Stimulated activated CD4-positive, alpha-beta T cell treated with anti-CD3 and anti-CD28 coated beads, Interleukin-12 subunit alpha, Interleukin-12 subunit beta, amount 100 ng/mL, for 4 hours (primary cell): Measurements from ENCODE around the gene LMNTD1.
"Not testable (repeated sequence)": the region's sequence is repeated elsewhere in the genome, so short reads cannot be mapped to it uniquely, and the experiment has no call there.

ENCODE experiments used
- DNase-seq: peaks from one replicate; pipeline ENCODE4 v3.0.0-alpha.2; 2020

LMNTD1 gene, protein sequence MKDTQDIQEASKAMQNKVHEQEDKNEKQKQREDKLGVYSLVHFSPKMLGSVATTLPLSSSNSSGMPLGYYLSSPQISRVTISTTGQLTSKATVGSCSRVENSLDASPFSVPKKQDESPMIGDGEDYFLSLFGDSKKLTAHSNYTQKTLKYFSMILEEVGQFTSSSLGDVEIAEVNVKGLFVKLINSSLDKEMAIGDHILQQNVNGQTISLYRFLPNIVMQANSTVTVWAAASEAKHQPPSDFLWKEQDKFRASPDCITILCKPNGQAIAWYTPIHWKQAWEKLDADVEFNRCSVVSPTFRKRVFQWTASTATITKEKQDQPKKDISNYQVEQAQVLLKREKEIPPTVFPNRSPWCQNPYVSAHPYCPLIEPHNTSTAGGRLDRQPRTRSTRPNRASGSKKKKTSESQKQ

DNA sequence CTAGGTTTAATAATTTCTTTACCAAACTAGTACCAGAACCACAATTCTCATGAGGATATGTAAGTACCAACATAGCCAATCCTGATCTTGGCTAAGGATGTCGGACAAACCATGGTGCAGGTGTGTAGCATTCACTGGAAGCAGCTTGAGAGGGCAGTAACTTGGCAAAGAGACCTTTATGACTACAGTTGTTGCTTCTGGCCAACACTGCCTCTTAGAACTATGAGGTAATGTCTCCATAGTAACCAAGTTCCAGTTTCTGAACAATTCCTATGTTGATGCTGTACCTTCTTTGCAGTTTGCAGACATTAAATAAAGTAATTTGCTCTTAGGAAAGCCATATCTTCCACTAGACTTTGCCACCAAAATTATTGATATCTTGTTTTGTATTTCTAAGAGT lies at the start of gene LMNTD1:
LMNTD1 (minus strand) TSS at position 186 of the 400 bp plus-strand sequence. CDS start 324 bp downstream, outside the sequence.
- DNase-seq = no peak

DNA sequence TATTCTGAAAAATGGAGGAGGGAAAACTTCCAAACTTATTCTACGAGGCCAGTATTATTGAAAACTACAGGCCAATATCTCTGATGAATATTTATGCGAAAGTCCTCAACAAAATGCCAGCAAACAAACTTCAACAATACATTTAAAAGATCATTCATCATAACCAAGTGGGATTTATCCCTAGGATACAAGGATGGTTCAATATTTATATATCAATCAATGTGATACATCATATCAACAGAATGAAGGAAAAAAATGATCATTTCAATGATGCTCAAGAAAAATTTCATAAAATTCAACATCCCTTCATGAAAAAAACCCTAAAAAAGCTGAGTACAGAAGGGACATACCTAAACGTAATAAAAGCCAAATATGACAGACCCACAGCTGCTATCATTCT lies 45.9 kb upstream of the LMNTD1 start:
- no peak for DNase-seq

DNA sequence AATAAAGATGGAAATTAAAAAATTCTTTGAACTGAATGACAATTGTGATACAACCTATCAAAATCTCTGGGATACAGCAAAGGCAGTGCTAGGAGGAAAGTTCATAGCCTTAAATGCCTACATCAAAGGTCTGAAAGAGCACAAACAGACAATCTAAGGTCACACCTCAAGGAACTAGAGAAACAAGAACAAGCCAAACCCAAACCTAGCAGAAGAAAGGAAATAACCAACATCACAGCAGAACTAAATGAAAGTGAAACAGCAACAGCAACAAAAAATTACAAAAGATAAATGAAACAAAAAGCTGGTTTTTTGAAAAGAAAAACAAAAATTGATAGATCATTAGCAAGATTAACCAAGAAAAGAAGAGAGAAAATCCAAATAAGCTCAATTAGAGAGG lies 42.4 kb upstream of the LMNTD1 start:
- not testable (repeated sequence) for DNase-seq

DNA sequence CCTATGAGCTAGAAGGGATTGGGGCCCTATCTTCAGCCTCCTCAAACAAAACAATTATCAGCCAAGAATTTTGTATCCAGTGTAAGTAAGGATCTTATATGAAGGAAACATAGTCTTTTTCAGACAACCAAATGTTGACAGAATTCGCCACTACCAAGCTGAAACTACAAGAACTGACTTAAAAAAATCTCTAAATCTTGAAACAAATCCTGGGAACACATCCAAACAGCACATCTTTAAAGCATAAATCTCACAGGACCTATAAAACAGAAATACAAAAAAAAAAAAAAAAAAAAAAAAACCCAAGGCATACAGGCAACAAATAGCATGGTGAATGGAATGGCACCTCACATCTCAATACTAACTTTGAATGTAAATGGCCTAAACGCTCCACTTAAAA lies 41.3 kb upstream of the LMNTD1 start:
- DNase-seq = no peak

DNA sequence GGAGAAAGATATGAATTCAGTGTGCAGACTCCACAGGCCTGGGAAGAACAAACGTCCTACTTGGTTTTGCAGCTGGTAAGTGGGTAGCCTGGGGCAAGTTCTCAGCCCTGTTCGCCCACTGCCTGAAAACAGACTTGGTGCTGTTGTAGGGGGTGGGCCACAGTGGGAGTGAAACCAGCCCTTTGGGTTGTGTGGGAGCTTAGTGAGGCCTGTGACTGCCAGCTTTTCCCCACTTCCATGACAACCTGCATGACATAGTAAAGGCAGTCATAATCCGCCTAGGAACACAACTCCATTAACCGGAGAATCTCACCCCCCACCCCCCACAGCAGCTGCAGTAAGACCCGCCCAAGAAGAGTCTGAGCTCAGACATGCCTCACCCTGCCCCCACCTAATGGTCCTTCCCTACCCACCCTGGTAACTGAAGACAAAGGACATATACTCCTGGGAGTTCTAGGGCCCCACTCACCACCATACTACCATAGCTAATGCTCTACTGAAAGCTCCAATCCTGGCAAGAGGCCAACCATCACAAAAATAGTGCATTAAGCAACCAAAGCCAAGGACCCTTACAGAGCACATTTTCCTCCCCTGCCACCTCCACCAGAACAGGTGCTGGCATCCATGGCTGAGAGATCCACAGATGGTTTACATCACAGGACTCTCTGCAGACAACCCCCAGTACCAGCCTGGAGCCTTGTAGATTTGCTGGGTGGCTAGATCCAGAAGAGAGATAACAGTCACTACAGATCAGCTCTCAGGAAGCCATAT lies 39.8 kb upstream of the LMNTD1 start:
- no peak for DNase-seq

DNA sequence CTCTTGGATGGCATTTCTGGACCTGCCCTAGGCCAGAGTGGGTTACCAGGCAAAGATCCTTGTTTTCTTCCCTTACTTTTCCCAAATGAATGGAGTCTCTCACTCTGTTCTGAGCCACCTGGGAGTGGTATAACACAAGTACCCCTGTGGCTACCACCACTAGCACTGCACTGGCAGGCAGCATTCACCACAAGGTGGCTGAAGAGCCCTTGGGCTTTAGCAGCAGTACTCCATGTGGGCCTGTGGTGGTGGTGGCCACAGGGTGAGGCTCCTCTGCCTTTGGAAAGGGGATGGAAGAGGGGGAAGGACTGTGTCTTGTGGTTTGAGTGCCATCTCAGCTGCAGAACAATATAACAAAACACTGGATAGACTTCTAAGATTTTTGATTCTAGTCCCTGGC lies 38.1 kb upstream of the LMNTD1 start:
- no peak for DNase-seq

DNA sequence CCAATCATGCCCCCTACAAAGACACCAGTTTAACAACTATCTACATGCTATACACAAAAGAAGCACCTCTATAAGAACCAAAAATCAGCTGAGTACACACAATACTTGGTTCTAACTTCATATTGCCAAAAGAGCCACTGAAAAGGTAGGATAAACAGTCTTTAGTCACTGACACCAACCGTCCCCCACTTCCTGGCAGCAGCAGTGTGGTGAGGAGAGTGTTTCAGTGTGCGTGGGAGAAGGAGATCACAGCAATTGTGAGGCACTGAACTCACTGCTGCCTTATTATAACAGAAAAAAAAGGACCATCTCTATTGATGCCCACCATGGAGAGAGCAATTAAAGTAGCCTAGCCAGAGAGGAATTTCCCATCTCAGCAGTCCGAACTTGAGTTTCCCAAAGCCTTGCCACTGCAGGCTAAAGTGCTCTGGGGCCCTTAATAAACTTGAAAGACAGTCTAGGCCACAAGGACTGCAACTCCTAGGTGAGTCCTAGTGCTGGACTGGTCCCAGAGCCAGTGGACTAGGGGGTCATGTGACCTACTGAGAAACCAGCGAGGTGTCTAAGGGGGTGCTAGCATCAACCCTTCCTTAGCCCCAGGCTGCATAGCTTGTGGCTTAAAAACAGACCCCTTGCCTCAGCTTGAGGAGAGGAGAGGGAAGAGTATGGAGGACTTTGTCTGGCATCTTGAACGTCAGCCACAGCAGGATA lies 37.1 kb upstream of the LMNTD1 start:
- DNase-seq = no peak

DNA sequence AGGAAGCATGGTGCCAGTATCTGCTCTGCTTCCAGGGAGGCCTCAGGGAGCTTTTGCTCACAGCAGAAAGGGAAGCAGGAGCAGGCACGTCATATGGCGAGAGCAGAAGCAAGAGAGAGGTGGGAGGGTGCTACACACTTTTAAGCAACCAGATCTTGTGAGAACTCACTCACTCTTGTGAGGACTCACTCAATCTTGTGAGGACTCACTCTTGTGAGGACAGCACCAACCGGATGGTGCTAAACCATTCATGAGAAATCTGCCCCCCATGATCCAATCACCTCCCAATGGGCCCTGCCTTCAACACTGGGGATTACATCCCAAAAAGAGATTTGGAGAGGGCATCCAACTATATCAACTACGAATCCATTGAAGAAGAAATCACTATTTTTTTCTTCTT lies 34.3 kb upstream of the LMNTD1 start:
- no peak for DNase-seq

DNA sequence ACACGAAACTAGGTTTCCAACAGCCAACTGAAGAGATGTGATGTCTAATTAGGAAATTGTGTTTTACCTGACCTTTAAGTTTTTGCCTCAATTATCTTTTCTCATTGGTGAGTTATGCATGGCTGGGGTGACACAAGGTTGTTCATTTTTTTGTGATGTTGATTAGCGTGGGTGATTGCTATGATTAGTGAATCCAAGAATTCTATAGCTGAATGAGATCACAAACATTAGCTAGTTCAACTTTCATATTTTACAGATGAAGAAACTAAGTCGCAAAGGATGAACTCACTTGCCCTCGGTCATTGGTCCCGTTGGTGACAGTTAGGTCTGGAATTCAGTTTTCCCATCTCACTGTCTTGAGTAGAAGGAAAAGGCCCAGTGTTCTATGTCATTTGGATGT lies 32.6 kb upstream of the LMNTD1 start:
- no peak for DNase-seq

DNA sequence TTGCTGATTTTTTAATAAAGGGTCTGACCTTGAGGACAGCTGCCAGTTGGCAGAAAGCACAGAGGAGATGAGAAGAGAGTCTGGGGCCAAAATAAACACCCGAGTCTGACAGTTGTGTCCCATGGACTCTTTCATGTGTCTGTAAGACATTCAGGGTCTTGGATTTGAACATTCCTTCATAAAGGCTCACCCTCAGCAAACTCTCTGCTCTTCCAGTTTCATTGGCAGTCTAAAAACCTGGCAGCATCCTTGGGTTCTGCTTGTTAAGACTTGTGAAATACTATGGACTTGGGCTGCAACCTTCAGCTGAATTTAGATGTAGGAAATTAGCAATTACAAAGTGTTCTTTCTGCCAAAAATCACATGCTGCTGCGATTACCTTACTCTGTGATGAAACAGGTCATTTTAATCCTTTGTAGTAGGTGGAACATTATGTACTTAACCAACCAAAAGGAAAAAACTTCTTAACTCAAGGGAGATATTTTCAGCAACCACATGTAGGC lies 32.0 kb upstream of the LMNTD1 start:
- DNase-seq = no peak

DNA sequence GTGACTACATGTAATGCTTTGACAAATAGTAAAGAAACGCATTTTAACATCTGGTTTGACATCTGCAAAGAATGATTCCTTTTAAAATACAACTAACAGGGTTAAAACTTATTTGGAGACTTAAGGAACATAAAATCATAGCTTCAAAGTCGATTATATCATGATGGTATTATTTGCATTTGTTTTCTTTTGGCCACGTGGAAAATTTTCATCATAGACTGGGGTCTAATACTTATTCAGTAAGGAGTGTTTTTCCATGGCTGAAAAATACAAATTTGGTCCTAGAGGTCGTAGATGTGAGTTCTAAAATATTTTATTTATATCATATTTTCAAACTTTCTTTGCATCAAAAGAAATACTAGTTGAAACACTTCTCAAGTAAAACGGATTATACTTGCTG lies 31.5 kb upstream of the LMNTD1 start:
- DNase-seq = no peak

DNA sequence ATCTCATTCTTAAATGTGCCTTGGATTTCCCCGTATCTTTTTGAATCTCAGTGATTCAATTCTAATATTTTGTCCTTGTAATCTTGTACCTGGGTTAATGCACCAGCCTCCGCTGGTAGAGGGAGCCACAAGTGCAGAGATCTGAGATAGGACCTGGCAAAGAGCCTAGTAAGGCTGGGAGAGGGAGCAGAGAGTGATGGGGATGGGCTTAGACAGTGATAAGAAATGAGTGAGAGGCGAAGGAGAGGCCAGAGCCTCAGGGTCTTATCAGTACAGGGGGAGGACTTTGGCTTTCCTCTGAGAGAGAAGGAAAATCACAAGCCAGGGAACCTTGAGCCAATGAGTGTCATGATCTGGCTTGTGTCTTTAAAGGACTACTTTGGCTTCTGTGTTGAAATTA lies 30.5 kb upstream of the LMNTD1 start:
- DNase-seq = no peak

DNA sequence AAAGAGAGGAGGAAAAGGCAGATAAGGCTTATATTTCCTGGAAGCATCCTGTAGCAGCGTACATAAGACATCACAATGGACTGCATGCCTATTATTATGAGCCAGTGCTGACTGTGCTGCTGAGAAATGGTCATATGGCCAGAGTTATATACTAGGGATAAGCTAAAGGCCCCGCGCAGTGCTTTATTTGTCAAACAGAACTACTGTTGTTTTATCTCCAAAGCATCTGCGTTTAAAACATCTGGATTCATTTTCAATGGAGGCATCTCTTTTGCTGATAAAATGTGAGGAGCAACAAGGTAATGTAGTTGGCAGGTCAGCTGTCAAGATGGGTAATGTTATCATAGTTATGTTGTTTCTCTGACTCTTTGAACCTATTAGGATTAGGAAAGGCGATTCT lies 28.0 kb upstream of the LMNTD1 start:
- DNase-seq = no peak

DNA sequence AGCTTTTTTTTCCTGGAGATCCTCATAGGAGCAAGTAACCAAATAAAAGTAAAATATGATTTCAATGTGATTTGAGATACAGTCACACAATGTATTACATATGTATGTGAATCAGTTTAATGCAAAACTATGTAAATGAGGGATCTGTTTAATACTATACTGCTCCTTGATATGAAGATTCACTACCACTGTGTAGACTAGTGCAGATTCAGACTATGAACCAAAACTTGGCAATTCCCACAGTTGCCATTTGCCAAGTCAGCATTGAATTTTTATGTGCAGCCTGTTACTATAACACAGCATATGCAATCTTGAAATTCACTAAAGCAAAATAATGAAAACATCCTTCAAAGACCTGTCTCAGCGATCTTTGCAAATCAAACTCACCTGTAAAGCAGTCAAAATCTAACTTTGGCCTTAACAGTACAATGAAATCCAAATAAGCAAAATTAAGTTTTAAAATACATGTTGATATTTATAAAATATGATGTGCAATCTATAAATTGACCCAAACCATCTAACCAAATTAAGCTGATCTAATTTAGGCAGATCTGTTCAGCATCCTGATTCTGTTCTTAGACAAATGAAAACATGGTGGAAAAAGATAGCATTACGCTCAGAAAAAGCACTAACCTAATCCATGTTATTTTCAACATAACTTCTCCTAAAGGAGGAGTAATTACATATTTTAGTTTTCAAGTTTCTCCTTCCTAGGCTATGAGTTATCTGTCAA lies 25.5 kb upstream of the LMNTD1 start:
- DNase-seq = no peak

DNA sequence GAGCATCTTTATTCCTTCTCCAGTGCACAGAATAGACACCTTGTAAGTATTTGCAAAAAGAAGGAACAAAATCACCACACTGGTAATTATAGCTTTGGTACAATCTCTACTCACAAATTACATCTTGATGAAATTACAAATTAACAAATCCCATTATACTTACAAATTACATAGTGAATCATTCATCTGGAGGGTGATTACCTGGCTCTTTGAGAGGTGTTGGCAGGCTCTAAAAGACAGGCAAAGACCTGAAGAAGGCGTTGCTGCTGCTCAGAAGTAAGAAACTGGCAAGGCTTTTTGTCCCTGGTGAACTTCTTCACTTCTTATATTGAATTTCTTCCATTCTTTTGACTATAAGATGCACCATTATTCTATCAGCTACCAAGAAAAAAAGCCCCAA lies 21.7 kb upstream of the LMNTD1 start:
- no peak for DNase-seq

DNA sequence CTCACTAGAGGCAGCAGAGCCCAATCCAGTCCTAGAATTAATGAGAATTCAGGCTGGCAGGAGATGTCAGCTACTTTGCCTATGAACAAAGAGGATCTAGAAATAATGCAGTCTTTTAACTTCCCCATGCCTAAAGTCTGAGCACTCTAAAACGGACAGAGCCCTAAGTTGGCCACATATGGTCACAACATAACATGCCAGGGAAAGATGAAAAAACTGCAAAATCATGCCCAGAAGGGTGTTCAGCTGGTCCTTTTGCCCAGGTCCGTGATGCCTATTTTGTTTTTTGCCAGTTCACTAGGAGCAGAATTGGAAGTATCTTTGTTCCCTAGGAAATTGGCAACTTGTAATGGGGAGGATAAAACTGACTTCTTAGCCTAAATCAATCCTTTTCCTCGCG lies 20.3 kb upstream of the LMNTD1 start:
- DNase-seq = no peak

DNA sequence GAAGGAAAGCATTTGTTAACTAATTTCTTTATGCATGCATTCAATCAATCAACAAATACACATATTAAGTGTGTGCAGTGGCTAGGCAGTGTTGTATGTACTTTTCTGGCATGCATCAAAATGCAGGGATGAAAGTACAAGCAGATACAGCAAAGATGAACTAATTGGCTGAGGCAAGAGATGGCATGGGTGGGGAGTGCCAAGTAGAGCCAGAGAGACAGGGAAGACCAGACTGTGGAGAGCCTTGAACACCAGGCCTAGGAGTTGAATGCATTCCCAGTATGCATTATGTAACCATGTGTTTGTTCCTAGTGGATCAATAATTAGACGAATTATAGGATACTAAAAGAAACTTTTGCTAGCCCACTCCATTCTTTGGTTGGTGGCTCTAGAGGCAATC lies 17.3 kb upstream of the LMNTD1 start:
- DNase-seq = no peak

DNA sequence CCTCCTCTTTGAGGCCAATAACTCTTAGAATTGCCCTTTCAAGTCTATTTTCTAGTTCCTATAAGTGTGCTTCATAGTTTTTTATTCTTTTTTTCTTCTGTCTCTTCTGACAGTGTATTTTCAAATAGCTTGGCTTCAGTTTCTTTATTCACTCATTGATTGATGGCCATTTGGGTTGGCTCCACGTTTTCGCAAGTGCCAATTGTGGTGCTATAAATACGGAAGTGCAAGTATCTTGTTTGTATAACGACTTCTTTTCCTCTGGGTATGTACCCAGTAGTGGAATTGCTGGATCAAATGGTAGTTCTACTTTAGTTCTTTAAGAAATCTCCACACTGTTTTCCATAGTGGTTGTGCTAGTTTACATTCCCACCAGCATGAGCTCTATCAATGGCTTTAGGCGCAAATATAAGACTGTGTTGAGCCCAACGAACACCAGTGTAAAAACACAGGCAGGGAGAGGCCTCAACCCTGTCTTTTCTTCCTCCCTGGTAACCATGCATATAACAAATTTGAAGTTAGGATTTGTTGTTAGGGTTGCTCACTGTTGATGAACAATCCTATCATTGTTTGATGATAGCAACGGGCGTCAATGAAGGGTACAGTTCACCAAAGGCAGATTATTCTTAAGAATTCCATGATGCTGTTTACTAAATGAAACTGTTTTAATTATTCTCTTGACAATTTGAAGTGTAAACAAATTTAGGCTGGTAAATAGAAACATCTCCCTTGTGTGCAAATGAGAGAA lies 13.3 kb upstream of the LMNTD1 start:
- no peak for DNase-seq

DNA sequence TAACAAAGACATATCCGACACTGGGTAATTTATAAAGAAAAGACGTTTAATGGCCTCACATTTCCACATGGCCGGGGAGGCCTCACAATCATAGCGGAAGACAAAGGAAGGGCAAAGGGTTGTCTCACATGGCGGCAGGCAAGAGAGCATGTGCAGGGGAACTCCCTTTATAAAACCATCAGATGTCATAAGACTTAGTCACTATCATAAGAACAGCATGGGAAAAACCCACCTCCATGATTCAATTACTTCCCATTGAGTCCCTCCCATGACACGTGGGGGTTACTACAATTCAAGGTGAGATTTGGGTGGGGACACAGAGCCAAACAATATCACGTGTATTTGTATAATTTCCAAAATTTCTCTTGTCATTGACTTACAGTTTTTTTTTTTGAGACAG lies 5.5 kb upstream of the LMNTD1 start:
- no peak for DNase-seq

DNA sequence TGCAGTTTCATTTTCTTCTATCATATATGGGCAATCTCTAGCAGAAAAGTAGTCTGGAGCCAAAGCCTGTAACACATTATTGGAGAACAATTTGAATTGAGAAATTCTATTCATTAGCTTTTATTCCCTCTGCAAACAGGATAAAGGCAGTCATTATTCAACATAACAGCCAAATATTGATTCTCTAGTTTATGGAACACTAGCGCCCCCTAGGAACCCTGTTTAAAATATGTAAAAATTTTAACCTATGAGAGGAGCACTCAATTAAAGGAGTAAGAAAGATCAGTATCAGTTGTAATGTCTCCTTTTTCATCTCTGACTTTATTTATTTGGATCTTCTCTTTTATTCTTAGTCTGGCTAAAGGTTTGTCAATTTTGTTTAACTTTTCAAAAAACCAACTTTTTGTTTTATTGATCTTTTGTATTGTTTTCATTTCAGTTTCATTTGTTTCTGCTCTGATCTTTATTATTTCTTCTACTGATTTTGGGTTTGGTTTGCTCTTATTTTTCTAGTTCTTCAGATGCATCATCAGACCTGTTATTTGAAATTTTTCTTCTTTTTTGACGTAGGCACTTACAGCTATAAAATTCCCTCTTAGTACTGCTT lies 4.8 kb upstream of the LMNTD1 start:
- DNase-seq = no peak

DNA sequence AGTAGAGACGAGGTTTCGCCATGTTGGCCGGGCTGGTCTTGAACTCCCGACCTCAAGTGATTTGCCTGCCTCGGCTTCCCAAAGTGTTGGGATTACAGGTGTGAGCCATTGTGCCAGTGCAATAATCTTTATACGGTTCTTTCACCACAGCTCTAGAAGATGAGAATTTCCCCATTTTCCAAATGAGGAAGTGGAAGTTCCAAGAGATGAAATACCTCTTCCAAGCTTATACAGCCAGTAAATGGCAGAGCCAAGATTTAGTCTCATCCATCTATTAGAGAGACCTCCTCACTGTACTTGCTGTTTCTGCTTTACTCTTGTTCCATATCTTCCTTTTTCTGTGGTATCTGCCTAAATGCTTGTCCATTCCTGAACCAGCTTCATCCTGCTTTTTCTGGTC lies 3.1 kb upstream of the LMNTD1 start:
- DNase-seq = no peak

DNA sequence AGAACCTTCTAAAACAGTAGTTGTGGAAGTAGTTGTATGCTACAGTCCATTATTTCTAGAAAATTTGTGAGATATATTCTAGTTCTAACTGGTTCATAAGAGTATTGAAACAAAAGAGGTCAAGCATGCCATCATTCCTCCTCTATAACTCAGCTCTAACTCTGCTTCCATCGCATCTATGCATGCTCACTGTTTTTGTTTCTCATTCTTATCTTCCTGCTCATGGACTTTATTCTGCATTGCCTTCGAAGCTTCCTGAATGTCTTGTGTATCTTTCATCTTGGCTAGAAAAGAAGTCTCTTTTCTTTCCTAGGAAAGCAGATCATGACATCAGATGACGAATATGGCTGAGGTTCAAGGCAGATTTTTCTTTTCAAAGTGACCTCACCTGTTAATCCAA lies 402 bp downstream of the LMNTD1 start:
- DNase-seq = no peak
